Endodermal cell (in vitro differentiated cells): ENCODE data around the gene PRDM15. TPM values are rescaled to one million over a fixed set of nuclear protein-coding genes. Genes with fewer than 3 reads are reported as not detected.

ENCODE experiments used
- DNase-seq: peaks from one replicate; pipeline ENCODE4 v3.0.0-alpha.2; 2017
- H3K27ac ChIP-seq: 2 replicates; pipeline ENCODE4 v1.5.1; 2013; ENCODE audit warnings: mild to moderate bottlenecking, low read depth, low read length, moderate library complexity
- H3K27me3 ChIP-seq: 2 replicates; pipeline ENCODE4 v1.6.1; 2013; ENCODE audit warnings: mild to moderate bottlenecking, low read length, moderate library complexity; ENCODE audit not compliant: insufficient read depth, control insufficient read depth, poor library complexity, severe bottlenecking
- H3K36me3 ChIP-seq: 2 replicates; pipeline ENCODE4 v1.7.0; 2013; ENCODE audit warnings: mild to moderate bottlenecking, low read length, moderate library complexity; ENCODE audit not compliant: control insufficient read depth, insufficient read depth
- H3K4me1 ChIP-seq: one replicate; pipeline ENCODE4 v1.7.0; 2013; ENCODE audit warnings: low read length; ENCODE audit not compliant: control insufficient read depth, insufficient read depth
- H3K4me3 ChIP-seq: 2 replicates; pipeline ENCODE4 v1.5.1; 2013; ENCODE audit warnings: mild to moderate bottlenecking, low read length, moderate library complexity
- H3K9ac ChIP-seq: 2 replicates; pipeline ENCODE4 v1.6.1; 2013; ENCODE audit warnings: mild to moderate bottlenecking, low read length, moderate library complexity; ENCODE audit not compliant: poor library complexity, severe bottlenecking; ENCODE audit errors: extremely low read depth
- H3K9me3 ChIP-seq: 2 replicates; pipeline ENCODE4 v1.6.1; 2013; ENCODE audit warnings: mild to moderate bottlenecking, low read length, moderate library complexity; ENCODE audit not compliant: control insufficient read depth
- H3K27ac Mint-ChIP-seq: 2 replicates; pipeline ENCODE4 v1.8.0; 2020; ENCODE audit warnings: mixed read lengths
- H3K27me3 Mint-ChIP-seq: 2 replicates; pipeline ENCODE4 v1.8.0; 2021; ENCODE audit warnings: mild to moderate bottlenecking, mixed read lengths; ENCODE audit not compliant: insufficient read depth
- H3K36me3 Mint-ChIP-seq: 2 replicates; pipeline ENCODE4 v1.8.0; 2020; ENCODE audit warnings: low read depth, mixed read lengths
- H3K4me1 Mint-ChIP-seq: 2 replicates; pipeline ENCODE4 v1.8.0; 2020; ENCODE audit warnings: mixed read lengths
- H3K4me3 Mint-ChIP-seq: 2 replicates; pipeline ENCODE4 v1.8.0; 2020; ENCODE audit warnings: mild to moderate bottlenecking, moderate library complexity, mixed read lengths
- H3K9me3 Mint-ChIP-seq: 2 replicates; pipeline ENCODE4 v1.8.0; 2020; ENCODE audit warnings: mild to moderate bottlenecking, mixed read lengths
- WGBS, 2 experiments: methylation state at CpG; one replicate each; pipeline versions ENCODE4 v1.1.5 to v1.1.7; 2013; ENCODE audit warnings: missing lambda C conversion rate in 2 of 2, mixed read lengths in 1 of 2; ENCODE audit not compliant: insufficient coverage in 1 of 2, insufficient read length in 1 of 2; 5-methylcytosine and 5-hydroxymethylcytosine counted together
- total RNA-seq, 2 donors: library from RNA; stranded (reverse); fragmentation: NEBNext Ultra II Directional in 1 of 2; extraction: Animal tissue kit (Norgen Biotek cat#: 25700) in 1 of 2; gene quantifications; 2 replicates in 1 of 2; 3 replicates in 1 of 2; pipeline ENCODE4 v1.2.1, GENCODE V29; 2021
- TF ChIP-seq, protein P1 (sequence below): fragments of 200-600 bp; sonication (generic); conservative IDR thresholded peaks from 2 replicates; pipeline ENCODE4 v1.5.0; 2021; ENCODE audit warnings: antibody characterized with exemption, mild to moderate bottlenecking

The PRDM15 gene
- total RNA-seq, 2 donors from 2014 or later: 8.8 to 10.1 TPM

DNA sequence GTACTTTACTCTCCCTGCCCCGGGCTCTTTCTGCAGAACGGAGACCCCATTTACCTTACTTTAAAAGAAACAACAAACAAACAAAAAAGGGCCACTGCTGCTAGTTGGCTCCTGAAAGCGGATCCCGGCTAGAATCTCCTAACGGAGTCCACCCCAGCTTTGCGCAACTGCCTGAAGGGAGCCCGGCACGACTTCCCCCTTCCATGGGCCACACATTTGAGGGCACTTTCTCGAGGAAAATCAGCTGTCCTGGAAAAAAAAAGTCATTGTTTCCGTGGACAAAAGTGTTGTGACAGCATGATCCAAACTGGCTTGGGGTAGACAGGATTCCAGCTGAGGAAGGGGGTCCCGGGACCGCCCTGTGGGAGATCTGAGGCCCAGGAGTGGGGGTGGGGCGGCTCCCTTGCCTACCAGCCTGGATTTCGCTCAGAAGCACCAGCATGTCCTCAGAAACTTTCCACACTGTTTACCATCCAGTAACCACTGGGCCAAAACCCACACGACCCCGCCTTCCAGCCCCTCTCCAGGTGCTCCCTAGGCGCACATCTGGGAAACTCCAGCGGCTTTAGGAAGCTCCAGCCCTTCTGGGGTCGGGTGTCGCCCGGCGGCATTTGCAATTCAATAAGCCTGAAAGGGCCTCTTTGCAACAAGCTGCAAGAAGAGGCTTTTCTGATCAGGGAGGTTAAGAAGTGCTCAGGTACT, 117.1 kb downstream of the PRDM15 start:
- no peaks in the 10 kb centered on the region for H3K9me3 Mint-ChIP-seq
- WGBS, 2 experiments: 4 to 7% methylated on average over 11 to 22 of the region's 22 CpGs
- no peaks in the 10 kb centered on the region for H3K9me3 ChIP-seq
- peak; percentile 91 for DNase-seq
- H3K4me3 ChIP-seq: peak overlapping the region; percentile 79
- H3K36me3 Mint-ChIP-seq: peaks cover 2% of the 10 kb centered on the region
- H3K27me3 ChIP-seq: peaks cover 78% of the 10 kb centered on the region
- H3K27me3 Mint-ChIP-seq: peaks cover 55% of the 10 kb centered on the region
- H3K27ac ChIP-seq: no peak overlapping the region
- H3K4me3 Mint-ChIP-seq: peak overlapping the region; percentile 54
- H3K36me3 ChIP-seq: no peaks in the 10 kb centered on the region
- TF ChIP-seq, protein P1, sequence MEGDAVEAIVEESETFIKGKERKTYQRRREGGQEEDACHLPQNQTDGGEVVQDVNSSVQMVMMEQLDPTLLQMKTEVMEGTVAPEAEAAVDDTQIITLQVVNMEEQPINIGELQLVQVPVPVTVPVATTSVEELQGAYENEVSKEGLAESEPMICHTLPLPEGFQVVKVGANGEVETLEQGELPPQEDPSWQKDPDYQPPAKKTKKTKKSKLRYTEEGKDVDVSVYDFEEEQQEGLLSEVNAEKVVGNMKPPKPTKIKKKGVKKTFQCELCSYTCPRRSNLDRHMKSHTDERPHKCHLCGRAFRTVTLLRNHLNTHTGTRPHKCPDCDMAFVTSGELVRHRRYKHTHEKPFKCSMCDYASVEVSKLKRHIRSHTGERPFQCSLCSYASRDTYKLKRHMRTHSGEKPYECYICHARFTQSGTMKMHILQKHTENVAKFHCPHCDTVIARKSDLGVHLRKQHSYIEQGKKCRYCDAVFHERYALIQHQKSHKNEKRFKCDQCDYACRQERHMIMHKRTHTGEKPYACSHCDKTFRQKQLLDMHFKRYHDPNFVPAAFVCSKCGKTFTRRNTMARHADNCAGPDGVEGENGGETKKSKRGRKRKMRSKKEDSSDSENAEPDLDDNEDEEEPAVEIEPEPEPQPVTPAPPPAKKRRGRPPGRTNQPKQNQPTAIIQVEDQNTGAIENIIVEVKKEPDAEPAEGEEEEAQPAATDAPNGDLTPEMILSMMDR: no peak
- peak overlapping the region; percentile 55 for H3K27ac Mint-ChIP-seq
- peaks cover 19% of the 10 kb centered on the region for H3K4me1 ChIP-seq
- peaks cover 58% of the 10 kb centered on the region for H3K4me1 Mint-ChIP-seq
- H3K9ac ChIP-seq: peak overlapping the region; percentile 31

DNA sequence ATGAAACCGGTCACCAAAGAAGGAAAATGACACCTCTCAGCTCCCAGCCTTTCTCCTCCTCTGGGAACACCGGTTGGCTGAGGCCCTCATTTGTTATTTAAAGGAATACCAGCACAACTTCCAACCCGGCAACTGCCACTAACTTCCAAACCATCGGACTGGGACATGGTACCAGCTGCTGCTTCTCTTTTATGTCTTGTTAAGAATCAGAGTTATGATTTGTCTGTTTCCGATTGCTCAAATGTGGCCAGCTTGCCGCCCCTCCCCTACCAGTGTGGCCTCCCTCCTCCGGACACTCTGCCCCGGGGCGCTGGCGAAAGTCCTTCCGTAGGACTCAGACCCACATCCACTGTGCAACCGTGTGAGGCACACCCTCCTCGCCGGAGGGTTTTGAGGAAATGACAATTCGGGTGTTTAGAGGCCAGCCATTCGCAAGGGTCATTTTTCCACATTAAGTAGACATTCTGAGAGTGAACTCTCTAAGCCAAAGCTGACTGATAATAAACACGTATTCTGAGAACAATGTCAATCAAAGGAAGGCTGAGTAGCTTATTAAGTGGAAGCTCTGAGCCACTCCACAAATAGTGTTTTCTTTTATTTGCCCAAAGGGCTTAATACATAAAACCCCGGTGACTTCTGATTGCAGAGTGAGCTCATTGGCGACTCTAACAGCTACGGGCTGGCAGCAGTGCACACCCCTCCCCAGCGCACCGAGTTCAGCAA, 117.8 kb downstream of the PRDM15 start:
- no peaks in the 10 kb centered on the region for H3K9me3 Mint-ChIP-seq
- peak overlapping the region; percentile 79 for H3K4me3 ChIP-seq
- TF ChIP-seq, protein P1: no peak
- peaks cover under 1% of the 10 kb centered on the region for H3K36me3 ChIP-seq
- peak overlapping the region; percentile 31 for H3K9ac ChIP-seq
- H3K27ac ChIP-seq: no peak overlapping the region
- peak; percentile 69 for DNase-seq
- H3K27me3 ChIP-seq: peaks cover 70% of the 10 kb centered on the region
- peaks cover 8% of the 10 kb centered on the region for H3K36me3 Mint-ChIP-seq
- peaks cover 54% of the 10 kb centered on the region for H3K27me3 Mint-ChIP-seq
- H3K9me3 ChIP-seq: no peaks in the 10 kb centered on the region
- WGBS, 2 experiments: 12 to 15% methylated on average over 16 to 22 of the region's 22 CpGs
- peak overlapping the region; percentile 55 for H3K27ac Mint-ChIP-seq
- peaks cover 19% of the 10 kb centered on the region for H3K4me1 ChIP-seq
- peak overlapping the region; percentile 54 for H3K4me3 Mint-ChIP-seq
- H3K4me1 Mint-ChIP-seq: peaks cover 57% of the 10 kb centered on the region

DNA sequence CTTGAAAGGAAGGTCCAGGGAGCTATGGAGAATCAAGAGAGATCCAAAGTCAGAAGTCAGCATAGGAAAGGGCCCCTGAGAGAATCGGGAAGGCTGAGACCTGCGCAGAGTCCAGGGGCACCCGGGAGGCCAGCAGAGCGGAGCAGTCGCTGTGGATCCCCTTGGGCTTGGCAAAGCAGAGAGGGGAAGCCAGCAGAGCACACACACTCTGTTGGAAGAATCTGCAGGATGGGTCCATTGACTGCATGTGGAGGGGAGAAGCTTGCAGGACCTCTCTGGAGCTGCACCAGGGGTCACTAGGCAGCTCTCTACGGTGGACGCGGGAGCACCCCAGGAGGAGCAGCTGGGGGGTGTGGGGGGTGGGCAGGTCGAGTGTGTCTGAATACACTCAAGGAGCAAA, 118.7 kb downstream of the PRDM15 start:
- H3K9me3 Mint-ChIP-seq: no peaks in the 10 kb centered on the region
- H3K4me3 Mint-ChIP-seq: no peak overlapping the region
- Histone ChIP-seq H3K27me3 (peaks cover 61% of the 10 kb centered on the region), H3K4me1 (peaks cover 19% of the 10 kb centered on the region), H3K9me3 (no peaks in the 10 kb centered on the region), H3K36me3 (peaks cover 10% of the 10 kb centered on the region), H3K4me3 (no peak overlapping the region), H3K27ac (no peak overlapping the region), H3K9ac (no peak overlapping the region)
- peak; percentile 36 for DNase-seq
- 76 to 77% methylated on average over 9 of the region's 9 CpGs for WGBS, 2 experiments
- H3K36me3 Mint-ChIP-seq: peaks cover 18% of the 10 kb centered on the region
- no peak overlapping the region for H3K27ac Mint-ChIP-seq
- peaks cover 52% of the 10 kb centered on the region for H3K4me1 Mint-ChIP-seq
- H3K27me3 Mint-ChIP-seq: peaks cover 48% of the 10 kb centered on the region
- TF ChIP-seq, protein P1: no peak
